ENCODE measurements around the gene FBF1. TPM values are rescaled to one million over a fixed set of nuclear protein-coding genes. Genes with fewer than 3 reads are reported as not detected.

FBF1 gene
- total RNA-seq, 2 donors from 2014 or later: 2.6 to 4.2 TPM

DNA sequence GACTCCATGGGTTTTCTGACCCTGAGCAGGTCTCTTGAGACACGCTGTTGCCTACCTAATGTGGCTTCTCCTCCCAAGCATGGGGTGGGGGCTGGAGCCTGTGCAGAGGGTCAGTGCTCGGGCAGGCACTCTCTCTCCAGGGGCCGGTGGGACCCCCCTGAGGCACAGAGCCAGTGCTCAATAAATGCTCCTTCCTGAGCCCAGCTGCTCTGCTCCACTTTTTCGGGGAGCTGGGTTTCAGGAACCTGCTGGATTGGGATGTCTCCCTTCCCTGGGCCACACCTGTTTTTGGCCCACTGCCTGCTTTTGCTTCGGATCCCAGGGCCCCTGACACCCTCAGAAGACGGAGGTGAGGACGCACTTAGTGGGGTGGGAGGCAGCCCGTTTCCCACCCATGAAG is 42.8 kb downstream of the FBF1 start:
- intact Hi-C loops (cut with DNase I): no loop called here
- no peak for TF ChIP-seq POLR2A (IDR thresholded peaks at IDR 0.05)
- DNase-seq: no peak
- peaks cover 31% of the 10 kb centered on the region for H3K4me1 ChIP-seq
- H3K9me3 ChIP-seq: no peaks in the 10 kb centered on the region
- 83 to 91% methylated on average over 7 to 8 of the region's 8 CpGs for WGBS, 2 donors
- H3K36me3 ChIP-seq (replicated peaks in 1 of 2; ENCODE audit: insufficient read depth in 1 of 2, low read depth in 2 of 2): peaks cover 8 to 18% of the 10 kb centered on the region in 2 donors
- no peak for ATAC-seq
- no peak overlapping the region for H3K4me3 ChIP-seq
- no peaks in the 10 kb centered on the region for H3K27me3 ChIP-seq
- H3K27ac ChIP-seq: no peak overlapping the region

GRCh38 chr17:75897160-75898019 is 43.5 kb downstream of the FBF1 start:
- Histone ChIP-seq H3K27ac (peak overlapping the region; percentile 80 to 97 (median 96)), H3K4me1 (peaks cover 29% of the 10 kb centered on the region), H3K9me3 (no peaks in the 10 kb centered on the region), H3K4me3 (peak overlapping the region in 1 of 2 donors; percentile 43), H3K36me3 (replicated peaks in 1 of 2; ENCODE audit: insufficient read depth in 1 of 2, low read depth in 2 of 2) (peaks cover 8 to 18% of the 10 kb centered on the region in 2 donors), H3K27me3 (no peaks in the 10 kb centered on the region)
- 54 to 68% methylated on average over 29 to 37 of the region's 37 CpGs for WGBS, 2 donors
- TF ChIP-seq POLR2A (IDR thresholded peaks at IDR 0.05): no peak
- TF ChIP-seq, protein P1, sequence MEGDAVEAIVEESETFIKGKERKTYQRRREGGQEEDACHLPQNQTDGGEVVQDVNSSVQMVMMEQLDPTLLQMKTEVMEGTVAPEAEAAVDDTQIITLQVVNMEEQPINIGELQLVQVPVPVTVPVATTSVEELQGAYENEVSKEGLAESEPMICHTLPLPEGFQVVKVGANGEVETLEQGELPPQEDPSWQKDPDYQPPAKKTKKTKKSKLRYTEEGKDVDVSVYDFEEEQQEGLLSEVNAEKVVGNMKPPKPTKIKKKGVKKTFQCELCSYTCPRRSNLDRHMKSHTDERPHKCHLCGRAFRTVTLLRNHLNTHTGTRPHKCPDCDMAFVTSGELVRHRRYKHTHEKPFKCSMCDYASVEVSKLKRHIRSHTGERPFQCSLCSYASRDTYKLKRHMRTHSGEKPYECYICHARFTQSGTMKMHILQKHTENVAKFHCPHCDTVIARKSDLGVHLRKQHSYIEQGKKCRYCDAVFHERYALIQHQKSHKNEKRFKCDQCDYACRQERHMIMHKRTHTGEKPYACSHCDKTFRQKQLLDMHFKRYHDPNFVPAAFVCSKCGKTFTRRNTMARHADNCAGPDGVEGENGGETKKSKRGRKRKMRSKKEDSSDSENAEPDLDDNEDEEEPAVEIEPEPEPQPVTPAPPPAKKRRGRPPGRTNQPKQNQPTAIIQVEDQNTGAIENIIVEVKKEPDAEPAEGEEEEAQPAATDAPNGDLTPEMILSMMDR (IDR thresholded peaks at IDR 0.05): no peak
- intact Hi-C loops (cut with DNase I): no loop called here
- ATAC-seq: no peak
- no peak for DNase-seq

DNA sequence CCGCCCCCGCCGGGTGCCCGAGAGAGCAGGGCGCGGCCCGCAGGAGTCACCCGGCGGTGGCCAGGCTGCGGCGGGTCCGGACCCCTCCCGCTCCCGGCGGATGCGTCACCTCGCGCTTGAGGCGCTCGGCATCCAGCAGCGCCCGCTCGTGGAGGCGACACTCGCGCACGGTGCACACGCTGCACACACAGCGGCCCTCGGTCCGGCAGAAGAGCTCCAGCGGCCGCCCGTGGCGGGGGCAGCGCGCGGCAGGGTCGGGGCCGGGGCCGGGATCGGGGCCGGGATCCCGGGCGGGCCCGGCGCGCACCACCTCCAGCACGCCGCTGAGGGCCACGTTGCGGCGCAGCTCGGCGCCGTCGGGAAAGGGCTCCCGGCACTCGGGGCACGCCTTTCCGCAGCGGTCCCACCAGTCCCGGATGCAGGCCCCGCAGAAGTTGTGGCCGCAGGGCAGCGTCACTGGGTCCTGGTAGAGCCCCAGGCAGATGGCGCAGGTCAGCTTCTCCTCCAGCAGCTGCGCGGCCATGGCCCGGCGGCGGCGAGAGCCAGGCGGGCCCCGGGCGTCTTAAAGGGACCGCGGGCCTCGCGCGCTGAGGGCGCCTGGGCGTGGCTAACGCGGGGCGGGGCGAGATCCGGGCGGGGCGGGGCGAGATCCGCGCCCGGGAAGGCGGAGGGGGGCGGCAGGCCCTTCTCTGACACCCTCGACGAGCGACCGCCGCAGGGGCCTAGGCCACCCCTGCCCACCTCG is 44.3 kb downstream of the FBF1 start, which contains the start of gene TRIM65:
Gene TRIM65 (minus strand): TSS at position 537 of the 745 bp plus-strand sequence. CDS start 14 bp downstream, at position 523.
- 1% methylated on average over 58 of the region's 102 CpGs; no CpG with 5 or more reads in 1 of the 2 donors for WGBS, 2 donors
- H3K27me3 ChIP-seq: no peaks in the 10 kb centered on the region
- no peaks in the 10 kb centered on the region for H3K9me3 ChIP-seq
- ATAC-seq: peak; percentile 86
- peaks cover 29% of the 10 kb centered on the region for H3K4me1 ChIP-seq
- intact Hi-C loops (cut with DNase I): no loop called here
- DNase-seq: peak; percentile 81 to 89 (median 84)
- H3K27ac ChIP-seq: peak within 1 kb of the TSS; percentile 80 to 97 (median 96)
- H3K4me3 ChIP-seq: peak within 1 kb of the TSS; percentile 43 to 54
- H3K36me3 ChIP-seq (replicated peaks in 1 of 2; ENCODE audit: insufficient read depth in 1 of 2, low read depth in 2 of 2): peaks cover 8 to 15% of the 10 kb centered on the region in 2 donors
- peak; percentile 82 to 87 (median 85) for TF ChIP-seq POLR2A (IDR thresholded peaks at IDR 0.05)
- TF ChIP-seq, protein P1 (IDR thresholded peaks at IDR 0.05): peak in 3 of 7 experiments; percentile 36 to 52 (median 43)

- Histone ChIP-seq H3K9me3 (no peaks in the 10 kb centered on the region), H3K36me3 (replicated peaks in 1 of 2; ENCODE audit: insufficient read depth in 1 of 2, low read depth in 2 of 2) (peaks cover 8 to 9% of the 10 kb centered on the region in 2 donors), H3K27ac (peak overlapping the region; percentile 80 to 97 (median 96)), H3K4me3 (peak overlapping the region; percentile 43 to 54), H3K27me3 (no peaks in the 10 kb centered on the region), H3K4me1 (peaks cover 29% of the 10 kb centered on the region)
- intact Hi-C loops (cut with DNase I): no loop called here
- DNase-seq (no peak), ATAC-seq (no peak)
- TF ChIP-seq, protein P1 (IDR thresholded peaks at IDR 0.05): peak in 3 of 7 experiments; percentile 10 to 25 (median 13)
- TF ChIP-seq POLR2A (IDR thresholded peaks at IDR 0.05): no peak
- WGBS, 2 donors: 39 to 52% methylated on average over 26 to 28 of the region's 28 CpGs
Observed at GRCh38 chr17:75895370-75896155, 45.3 kb downstream of the FBF1 start.
